ENCODE data around the gene DDX20.

GRCh38 chr1:111791776-111792175 is 36.1 kb downstream of the DDX20 start:
- TF ChIP-seq CTCF (conservative IDR thresholded peaks at IDR 0.05; ENCODE audit: low read depth, low read length), result no peak
- no peak for TF ChIP-seq EZH2 (IDR thresholded peaks at IDR 0.05; ENCODE audit: low read length, unreplicated experiment)

Data from PC-3 (cell line).